Uterus (tissue), 4 donors: Measurements from ENCODE around the gene SHKBP1. TPM values are rescaled to one million over a fixed set of nuclear protein-coding genes. Genes with fewer than 3 reads are reported as not detected.
"Not testable (repeated sequence)": the region's sequence is repeated elsewhere in the genome, so short reads cannot be mapped to it uniquely, and the experiment has no call there.

Experiments used
- DNase-seq, 2 donors: peaks; one replicate each; pipeline ENCODE4 v3.0.0-alpha.2; 2019 to 2020
- H3K27ac ChIP-seq, 2 donors: fragments of 200-600 bp; sonication (generic); 1 replicate in 1 of 2; 2 replicates in 1 of 2; pipeline ENCODE4 v1.5.1; 2016 to 2018
- H3K27me3 ChIP-seq, 2 donors: fragments of 200-600 bp; sonication (generic); one replicate each; pipeline ENCODE4 v1.5.1; 2018 to 2019; ENCODE audit warnings: control low read depth in 1 of 2
- H3K36me3 ChIP-seq, 2 donors: fragments of 200-600 bp; sonication (generic); one replicate each; pipeline ENCODE4 v1.5.1; 2019; ENCODE audit warnings: control low read depth in 1 of 2
- H3K4me1 ChIP-seq, 2 donors: fragments of 200-600 bp; sonication (generic); one replicate each; pipeline ENCODE4 v1.5.1; 2018 to 2019; ENCODE audit warnings: control low read depth in 1 of 2
- H3K4me3 ChIP-seq, 2 donors: fragments of 200-600 bp; sonication (generic); 1 replicate in 1 of 2; 2 replicates in 1 of 2; pipeline ENCODE4 v1.5.1; 2018 to 2019; ENCODE audit warnings: mild to moderate bottlenecking in 1 of 2
- H3K9me3 ChIP-seq, 2 donors: fragments of 200-600 bp; sonication (generic); one replicate each; pipeline ENCODE4 v1.5.1; 2019; ENCODE audit warnings: control low read depth in 1 of 2
- CTCF ChIP-seq, 4 experiments: fragments of 200-600 bp in 2 of 4; fragments of 450-650 bp in 2 of 4; sonication (generic) in 2 of 4; IDR thresholded peaks; one replicate each; pipeline ENCODE4 v1.5.1; 2016 to 2019; ENCODE audit warnings: antibody characterized with exemption in 4 of 4, mild to moderate bottlenecking in 2 of 4, moderate library complexity in 1 of 4
- POLR2A ChIP-seq, 2 donors: fragments of 450-650 bp; IDR thresholded peaks; one replicate each; pipeline ENCODE4 v1.6.1; 2016; ENCODE audit warnings: antibody characterized with exemption in 2 of 2, mild to moderate bottlenecking in 1 of 2, moderate library complexity in 1 of 2
- intact Hi-C: fragments of 100-400 bp; cut with DNase I; formaldehyde crosslinking; loops from one replicate; pipeline ENCODE4 v1.15.1; 2023; ENCODE audit warnings: low total_unique reads
- total RNA-seq, 4 donors: library from RNA; depleted of rRNA in 3 of 4; stranded (reverse); fragments of >200 nt in 3 of 4; gene quantifications; one replicate each; pipeline versions ENCODE4 v1.1.0 to v1.2.4, GENCODE V29; 2014 to 2023
- donor health status: DM: yes; HTN: yes; CAD: no.

Gene SHKBP1
- total RNA-seq, 4 donors from 2014 or later: 15.1 to 57.4 (median 21.9) TPM

GRCh38 chr19:40559394-40559793, 17.3 kb upstream of the SHKBP1 start:
- Histone ChIP-seq H3K36me3 (no peaks in the 10 kb centered on the region), H3K9me3 (no peaks in the 10 kb centered on the region), H3K27ac (no peak overlapping the region), H3K4me3 (no peak overlapping the region), H3K4me1 (no peaks in the 10 kb centered on the region), H3K27me3 (no peaks in the 10 kb centered on the region)
- intact Hi-C loops: no loop called here
- TF ChIP-seq CTCF (IDR thresholded peaks at IDR 0.05) (no peak), POLR2A (IDR thresholded peaks at IDR 0.05) (no peak)
- no peak for DNase-seq

- no peak for DNase-seq
- no peak overlapping the region for H3K4me3 ChIP-seq
- H3K36me3 ChIP-seq: no peaks in the 10 kb centered on the region
- no peaks in the 10 kb centered on the region for H3K9me3 ChIP-seq
- intact Hi-C loops: no loop called here
- H3K27ac ChIP-seq: no peak overlapping the region
- no peaks in the 10 kb centered on the region for H3K27me3 ChIP-seq
- TF ChIP-seq POLR2A (IDR thresholded peaks at IDR 0.05): no peak
- TF ChIP-seq CTCF (IDR thresholded peaks at IDR 0.05): no peak
- no peaks in the 10 kb centered on the region for H3K4me1 ChIP-seq
These were observed 16.6 kb upstream of the SHKBP1 start for GRCh38 chr19:40560092-40560507.

GRCh38 chr19:40561947-40562346, 14.7 kb upstream of the SHKBP1 start:
- no peaks in the 10 kb centered on the region for H3K4me1 ChIP-seq
- TF ChIP-seq POLR2A (IDR thresholded peaks at IDR 0.05): no peak
- no peak for TF ChIP-seq CTCF (IDR thresholded peaks at IDR 0.05)
- H3K27me3 ChIP-seq: no peaks in the 10 kb centered on the region
- intact Hi-C loops: no loop called here
- no peak overlapping the region for H3K4me3 ChIP-seq
- no peaks in the 10 kb centered on the region for H3K9me3 ChIP-seq
- no peaks in the 10 kb centered on the region for H3K36me3 ChIP-seq
- no peak overlapping the region for H3K27ac ChIP-seq
- no peak for DNase-seq

GRCh38 chr19:40564535-40564934, 12.1 kb upstream of the SHKBP1 start:
- H3K4me1 ChIP-seq, H3K4me3 ChIP-seq, H3K36me3 ChIP-seq, H3K27me3 ChIP-seq, DNase-seq, H3K9me3 ChIP-seq, intact Hi-C loops, H3K27ac ChIP-seq: not testable (repeated sequence)

GRCh38 chr19:40565355-40565754, 11.3 kb upstream of the SHKBP1 start:
- no peaks in the 10 kb centered on the region for H3K27me3 ChIP-seq
- H3K36me3 ChIP-seq: no peaks in the 10 kb centered on the region
- no peak overlapping the region for H3K4me3 ChIP-seq
- intact Hi-C loops: no loop called here
- no peak for DNase-seq
- no peaks in the 10 kb centered on the region for H3K9me3 ChIP-seq
- no peak overlapping the region for H3K27ac ChIP-seq
- peaks cover 0 to 6% of the 10 kb centered on the region in 2 donors for H3K4me1 ChIP-seq
- TF ChIP-seq CTCF (IDR thresholded peaks at IDR 0.05) (no peak), POLR2A (IDR thresholded peaks at IDR 0.05) (no peak)

GRCh38 chr19:40565910-40566495, 10.7 kb upstream of the SHKBP1 start:
- H3K27me3 ChIP-seq: no peaks in the 10 kb centered on the region
- no peak overlapping the region for H3K27ac ChIP-seq
- peaks cover 0 to 6% of the 10 kb centered on the region in 2 donors for H3K4me1 ChIP-seq
- no peak for TF ChIP-seq POLR2A (IDR thresholded peaks at IDR 0.05)
- TF ChIP-seq CTCF (IDR thresholded peaks at IDR 0.05): no peak
- no peaks in the 10 kb centered on the region for H3K9me3 ChIP-seq
- no peak for DNase-seq
- H3K4me3 ChIP-seq: no peak overlapping the region
- intact Hi-C loops: no loop called here
- H3K36me3 ChIP-seq: no peaks in the 10 kb centered on the region
